BLaER1 (cell line): ENCODE results near the gene PPP1R14C.

Source experiments
- H3K27ac ChIP-seq: shearing (Covaris generic); formaldehyde crosslinking; 2 replicates; pipeline ENCODE4 v1.8.1; 2022
- H3K27me3 ChIP-seq: shearing (Covaris generic); formaldehyde crosslinking; 2 replicates; pipeline ENCODE4 v1.8.1; 2022
- H3K36me3 ChIP-seq: shearing (Covaris generic); formaldehyde crosslinking; 2 replicates; pipeline ENCODE4 v1.8.1; 2022
- H3K4me1 ChIP-seq: shearing (Covaris generic); formaldehyde crosslinking; 2 replicates; pipeline ENCODE4 v1.8.1; 2022
- H3K4me2 ChIP-seq: shearing (Covaris generic); formaldehyde crosslinking; 2 replicates; pipeline ENCODE4 v1.8.1; 2022
- H3K4me3 ChIP-seq: shearing (Covaris generic); formaldehyde crosslinking; 2 replicates; pipeline ENCODE4 v1.8.1; 2022
- H3K9ac ChIP-seq: shearing (Covaris generic); formaldehyde crosslinking; 2 replicates; pipeline ENCODE4 v1.8.1; 2022
- H3K9me3 ChIP-seq: shearing (Covaris generic); formaldehyde crosslinking; 2 replicates; pipeline ENCODE4 v1.8.1; 2022
- H4K20me1 ChIP-seq: shearing (Covaris generic); formaldehyde crosslinking; 2 replicates; pipeline ENCODE4 v1.8.1; 2022
- Cebpa-rat ChIP-seq: shearing (Covaris generic); IDR thresholded peaks from 2 replicates; pipeline ENCODE4 v1.8.1; 2022

PPP1R14C gene

GRCh38 chr6:150271501-150272263 lies 128.8 kb downstream of the PPP1R14C start:
- H3K9me3 ChIP-seq: no peaks in the 10 kb centered on the region
- no peaks in the 10 kb centered on the region for H4K20me1 ChIP-seq
- no peak overlapping the region for H3K4me3 ChIP-seq
- no peak overlapping the region for H3K27ac ChIP-seq
- no peaks in the 10 kb centered on the region for H3K27me3 ChIP-seq
- H3K4me2 ChIP-seq: no peak overlapping the region; the same call in 1 of the 2 replicates
- H3K36me3 ChIP-seq: no peaks in the 10 kb centered on the region
- no peak overlapping the region for H3K9ac ChIP-seq
- no peak for TF ChIP-seq Cebpa-rat
- H3K4me1 ChIP-seq: peaks cover 42% of the 10 kb centered on the region

GRCh38 chr6:150272264-150272975 lies 129.6 kb downstream of the PPP1R14C start:
- no peak overlapping the region for H3K4me3 ChIP-seq
- no peak overlapping the region; the same call in 1 of the 2 replicates for H3K4me2 ChIP-seq
- TF ChIP-seq Cebpa-rat: no peak
- no peaks in the 10 kb centered on the region for H4K20me1 ChIP-seq
- H3K27ac ChIP-seq: no peak overlapping the region
- H3K9me3 ChIP-seq: no peaks in the 10 kb centered on the region
- no peaks in the 10 kb centered on the region for H3K27me3 ChIP-seq
- no peaks in the 10 kb centered on the region for H3K36me3 ChIP-seq
- peaks cover 44% of the 10 kb centered on the region for H3K4me1 ChIP-seq
- no peak overlapping the region for H3K9ac ChIP-seq

- peaks cover 49% of the 10 kb centered on the region for H3K4me1 ChIP-seq
- H3K4me2 ChIP-seq: peak overlapping the region; percentile 84
- TF ChIP-seq Cebpa-rat: no peak
- no peak overlapping the region for H3K4me3 ChIP-seq
- no peak overlapping the region for H3K27ac ChIP-seq
- H3K36me3 ChIP-seq: no peaks in the 10 kb centered on the region
- H3K9ac ChIP-seq: no peak overlapping the region
- no peaks in the 10 kb centered on the region for H4K20me1 ChIP-seq
- H3K27me3 ChIP-seq: no peaks in the 10 kb centered on the region
- no peaks in the 10 kb centered on the region for H3K9me3 ChIP-seq
Measured at GRCh38 chr6:150272976-150273315, 130.1 kb downstream of the PPP1R14C start.

- Histone ChIP-seq H3K4me1 (peaks cover 57% of the 10 kb centered on the region), H3K9me3 (no peaks in the 10 kb centered on the region), H3K36me3 (no peaks in the 10 kb centered on the region), H3K4me2 (peak overlapping the region; percentile 84), H3K4me3 (no peak overlapping the region), H3K27me3 (no peaks in the 10 kb centered on the region), H4K20me1 (no peaks in the 10 kb centered on the region), H3K9ac (no peak overlapping the region), H3K27ac (peak overlapping the region; percentile 10; the same call in 1 of the 2 replicates)
- no peak for TF ChIP-seq Cebpa-rat
Measured at GRCh38 chr6:150273457-150274309, 130.8 kb downstream of the PPP1R14C start.

GRCh38 chr6:150275489-150275888 lies 132.6 kb downstream of the PPP1R14C start:
- no peak overlapping the region for H3K4me3 ChIP-seq
- no peaks in the 10 kb centered on the region for H3K27me3 ChIP-seq
- no peak overlapping the region for H3K9ac ChIP-seq
- H3K36me3 ChIP-seq: no peaks in the 10 kb centered on the region
- H3K4me2 ChIP-seq: peak overlapping the region; percentile 84
- TF ChIP-seq Cebpa-rat: no peak
- H3K27ac ChIP-seq: no peak overlapping the region
- H4K20me1 ChIP-seq: no peaks in the 10 kb centered on the region
- H3K9me3 ChIP-seq: no peaks in the 10 kb centered on the region
- peaks cover 75% of the 10 kb centered on the region for H3K4me1 ChIP-seq

GRCh38 chr6:150276168-150276936 lies 133.5 kb downstream of the PPP1R14C start:
- TF ChIP-seq Cebpa-rat: no peak
- Histone ChIP-seq H3K9ac (no peak overlapping the region), H3K36me3 (no peaks in the 10 kb centered on the region), H3K4me2 (no peak overlapping the region), H3K9me3 (no peaks in the 10 kb centered on the region), H3K4me3 (no peak overlapping the region), H3K27me3 (no peaks in the 10 kb centered on the region), H3K4me1 (peaks cover 78% of the 10 kb centered on the region), H3K27ac (no peak overlapping the region), H4K20me1 (no peaks in the 10 kb centered on the region)

- TF ChIP-seq Cebpa-rat: no peak
- Histone ChIP-seq H4K20me1 (no peaks in the 10 kb centered on the region), H3K4me3 (no peak overlapping the region), H3K9ac (no peak overlapping the region), H3K27me3 (no peaks in the 10 kb centered on the region), H3K4me1 (peaks cover 73% of the 10 kb centered on the region), H3K4me2 (0 out of 2 replicates have a peak overlapping the region, but pooled peaks have one; percentile 68), H3K9me3 (no peaks in the 10 kb centered on the region), H3K36me3 (no peaks in the 10 kb centered on the region), H3K27ac (no peak overlapping the region)
Measured at GRCh38 chr6:150276937-150277742, 134.3 kb downstream of the PPP1R14C start.

GRCh38 chr6:150279533-150279932 lies 136.7 kb downstream of the PPP1R14C start:
- Histone ChIP-seq H3K36me3 (no peaks in the 10 kb centered on the region), H3K4me2 (peak overlapping the region; percentile 68), H3K4me3 (no peak overlapping the region), H3K4me1 (peaks cover 49% of the 10 kb centered on the region), H3K9ac (no peak overlapping the region), H3K9me3 (no peaks in the 10 kb centered on the region), H3K27ac (no peak overlapping the region), H3K27me3 (no peaks in the 10 kb centered on the region), H4K20me1 (no peaks in the 10 kb centered on the region)
- TF ChIP-seq Cebpa-rat: no peak

- peaks cover 37% of the 10 kb centered on the region for H3K4me1 ChIP-seq
- no peak overlapping the region for H3K27ac ChIP-seq
- TF ChIP-seq Cebpa-rat: no peak
- no peaks in the 10 kb centered on the region for H3K27me3 ChIP-seq
- H3K4me2 ChIP-seq: no peak overlapping the region
- no peak overlapping the region for H3K4me3 ChIP-seq
- no peak overlapping the region for H3K9ac ChIP-seq
- H3K36me3 ChIP-seq: no peaks in the 10 kb centered on the region
- H3K9me3 ChIP-seq: no peaks in the 10 kb centered on the region
- no peaks in the 10 kb centered on the region for H4K20me1 ChIP-seq
Measured at GRCh38 chr6:150280703-150281102, 137.9 kb downstream of the PPP1R14C start.
